Activated CD4-positive, alpha-beta T cell treated with anti-CD3 and anti-CD28 coated beads, Interleukin-2, amount 50 U/mL, for 48 hours (primary cell): ENCODE results near the gene CMTM1.

Experiments used
- DNase-seq, 2 experiments: peaks; one replicate each; pipeline ENCODE4 v3.0.0-alpha.2; 2020

CMTM1 gene

GRCh38 chr16:66539623-66540469, 26.4 kb upstream of the CMTM1 start:
- DNase-seq = no peak

GRCh38 chr16:66541388-66542355, 24.6 kb upstream of the CMTM1 start:
- no peak for DNase-seq

DNA sequence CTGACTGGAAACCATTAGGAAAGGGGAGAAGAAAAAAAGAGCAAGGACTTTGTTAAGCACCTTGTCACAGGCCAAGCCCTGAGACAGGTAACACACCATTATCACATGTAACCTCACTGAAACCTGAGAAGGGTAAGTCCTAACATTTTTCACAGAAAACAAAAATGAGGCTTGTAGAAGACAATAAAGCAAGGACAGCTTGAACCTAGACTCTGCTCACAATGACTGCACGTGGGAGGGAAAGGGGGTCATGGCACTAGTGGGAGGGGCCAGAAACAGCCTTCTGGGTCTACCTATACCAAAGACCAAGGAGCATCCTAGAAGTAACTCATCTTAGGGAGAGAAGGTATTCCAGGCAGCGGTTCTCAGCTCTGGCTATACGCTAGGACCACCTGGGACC, 23.8 kb upstream of the CMTM1 start:
- DNase-seq = no peak

DNA sequence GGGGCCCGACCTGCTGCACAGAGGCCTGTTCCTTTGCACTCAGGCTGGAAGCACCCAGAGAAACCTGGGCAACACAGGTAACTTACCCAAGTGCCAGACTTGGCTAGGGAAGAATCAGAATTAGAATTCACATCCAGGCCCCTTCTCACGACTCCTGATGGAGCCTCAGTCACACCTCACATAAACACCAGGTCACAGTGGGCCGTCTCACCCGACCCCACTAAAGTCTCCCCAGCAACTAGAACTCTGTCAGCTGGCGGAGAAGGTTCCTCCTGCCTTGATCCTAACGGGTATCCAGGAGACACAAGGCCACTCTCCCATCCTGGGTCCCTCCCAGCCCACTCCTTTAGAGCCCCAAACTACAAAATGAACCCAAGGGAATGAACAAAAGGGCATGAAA, 22.7 kb upstream of the CMTM1 start:
- no peak for DNase-seq

DNA sequence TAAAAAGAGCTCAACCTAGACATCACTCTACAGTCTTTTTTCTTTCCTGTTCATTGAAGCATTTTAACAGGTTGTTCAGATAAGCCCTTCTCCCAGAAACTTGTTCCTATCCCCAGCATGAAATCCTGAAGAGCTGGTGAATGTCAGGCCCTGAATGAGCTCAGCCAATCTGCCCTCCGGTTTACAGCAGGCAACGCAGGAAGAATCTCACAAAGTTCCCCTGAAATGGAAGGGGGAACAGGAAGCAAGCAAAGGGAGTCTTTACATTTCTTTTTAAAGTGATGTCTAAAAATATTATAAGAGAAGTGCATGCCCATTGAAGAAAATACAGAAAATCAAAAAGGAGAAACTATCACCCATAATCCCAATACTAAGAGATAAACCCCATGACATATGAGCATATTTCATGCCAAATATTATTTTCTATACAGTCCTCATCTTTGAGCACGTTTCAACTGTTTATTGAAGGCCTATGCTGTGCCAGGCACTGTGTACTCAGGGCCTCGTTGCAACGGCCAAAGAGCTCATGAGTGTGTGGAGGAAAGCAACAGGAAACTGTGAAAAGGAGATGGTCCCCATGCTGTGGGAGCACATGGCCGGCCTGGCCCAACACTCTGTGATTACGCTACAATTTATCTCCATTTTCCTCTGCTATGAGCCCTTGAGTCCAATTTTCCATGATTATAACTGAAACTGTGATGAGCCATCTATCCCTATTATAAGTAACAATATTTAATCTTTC, 22.1 kb upstream of the CMTM1 start:
- DNase-seq = no peak

GRCh38 chr16:66547101-66547989, 18.9 kb upstream of the CMTM1 start:
- DNase-seq = no peak

DNA sequence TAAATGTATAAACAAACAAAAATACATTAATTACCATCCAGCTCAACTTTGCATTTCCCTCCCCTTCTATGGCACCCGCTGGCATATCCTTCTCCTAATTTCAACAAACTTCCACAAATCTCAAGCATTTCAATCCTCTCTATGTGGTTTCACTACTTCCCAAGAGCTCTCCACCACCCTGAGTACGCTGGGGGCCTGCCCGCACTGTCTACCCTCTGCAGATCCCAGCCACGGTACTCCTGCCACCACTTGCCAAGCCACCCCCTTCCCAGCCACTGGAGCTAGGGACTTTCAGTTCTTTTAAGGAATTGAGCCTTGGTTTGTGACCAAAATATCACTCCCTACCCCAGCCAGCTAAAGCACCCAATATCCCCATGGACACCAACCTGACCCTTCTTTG, 18.2 kb upstream of the CMTM1 start:
- no peak for DNase-seq

GRCh38 chr16:66548868-66549267, 17.4 kb upstream of the CMTM1 start:
- no peak for DNase-seq

DNA sequence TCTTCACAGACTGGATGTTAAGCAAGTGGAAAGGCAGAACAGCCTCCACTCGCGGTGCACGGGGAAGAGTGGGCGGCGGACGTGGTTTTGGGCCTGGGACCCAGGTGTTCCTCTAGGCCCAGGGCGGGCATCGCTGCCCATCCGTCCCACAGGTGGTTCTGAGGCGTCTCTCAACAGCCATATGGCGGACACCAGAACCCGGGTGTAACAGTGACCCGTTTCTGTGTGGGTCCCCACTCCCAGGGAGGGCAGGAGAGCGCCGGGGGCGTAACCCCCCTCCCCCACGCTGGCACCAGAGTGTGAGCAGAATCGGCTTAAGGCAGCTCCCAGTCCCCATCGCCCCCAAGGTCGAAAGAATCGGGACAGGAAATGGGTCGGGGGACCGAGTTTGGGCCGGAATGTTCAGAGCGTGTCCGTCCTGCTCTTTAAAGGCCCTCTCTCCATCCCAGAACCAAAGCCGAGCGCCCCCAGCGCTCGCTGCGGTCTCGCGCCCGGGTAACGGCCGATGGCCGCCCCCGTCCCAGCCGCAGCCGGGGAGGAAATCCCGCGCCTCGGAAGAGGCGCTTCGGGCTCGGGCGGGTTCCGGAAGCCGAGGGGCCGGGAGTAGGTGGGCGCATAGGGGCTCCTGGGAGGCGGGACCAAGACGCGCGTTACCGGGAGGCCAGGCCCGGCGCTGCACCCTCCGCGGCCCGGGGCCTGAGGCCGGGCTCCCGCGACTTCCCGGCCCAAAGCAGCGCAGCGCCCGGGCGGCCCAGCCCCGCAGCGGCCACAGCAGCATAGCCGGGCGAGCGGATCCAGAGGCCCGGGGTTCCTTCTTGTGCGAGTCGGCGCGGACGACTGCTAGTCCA, 16.7 kb upstream of the CMTM1 start, which contains the start of gene TK2:
TSS of gene TK2 (minus strand) at position 839 of the 848 bp plus-strand sequence. CDS start at position 778, 61 bp downstream.
- peak; percentile 74 to 79 for DNase-seq

- peak; percentile 59 to 69 for DNase-seq
These were observed 14.9 kb upstream of the CMTM1 start for GRCh38 chr16:66551348-66551759.

DNA sequence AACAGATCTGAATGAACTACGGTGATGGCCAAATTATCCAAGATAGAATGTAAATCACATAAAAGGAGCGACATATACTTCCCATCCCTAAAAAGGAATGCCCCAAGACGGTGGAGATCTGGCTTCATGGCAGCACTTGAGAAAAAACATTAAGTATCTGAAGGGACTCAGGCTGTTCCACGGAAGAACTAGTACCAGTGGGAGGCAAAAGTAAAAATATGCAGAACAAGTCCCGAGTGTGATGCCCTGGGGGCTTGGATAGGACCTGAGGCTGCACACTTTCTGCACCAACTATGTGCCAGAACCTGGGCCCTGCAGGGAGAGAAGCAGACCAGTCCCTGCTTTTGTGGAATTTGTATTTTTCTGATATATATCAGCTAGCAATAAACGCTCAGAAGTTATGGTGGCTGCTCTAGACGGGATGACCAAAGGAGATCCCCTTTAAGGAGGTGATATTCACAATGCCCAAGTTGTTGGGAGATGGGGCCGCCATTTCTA, 14.4 kb upstream of the CMTM1 start:
- no peak for DNase-seq

GRCh38 chr16:66552286-66553177, 13.7 kb upstream of the CMTM1 start, which contains the start of gene CKLF:
Gene CKLF (plus strand): TSS chr16:66552576. CDS start chr16:66552716, 140 bp downstream.
- DNase-seq = peak; percentile 86 to 89

DNA sequence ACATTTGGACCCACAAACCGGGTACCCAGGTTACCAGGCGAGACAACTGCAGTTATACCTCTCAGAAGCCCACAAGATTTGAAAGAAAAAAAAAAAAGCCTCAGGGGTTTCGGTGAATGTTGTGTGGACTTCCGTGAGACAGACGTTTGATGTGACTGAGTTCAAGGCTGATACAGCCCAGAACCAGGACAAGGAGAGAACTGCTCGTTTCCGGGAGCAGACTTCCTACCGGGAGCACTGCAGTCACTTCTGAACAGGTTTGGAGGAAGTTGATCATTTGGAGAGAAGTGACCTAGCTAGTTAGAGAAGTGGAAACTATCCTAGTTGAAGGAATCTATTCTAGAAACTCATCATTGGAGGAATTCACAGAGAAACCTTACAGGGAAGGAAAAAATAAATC, 13.0 kb upstream of the CMTM1 start:
- DNase-seq = no peak

DNA sequence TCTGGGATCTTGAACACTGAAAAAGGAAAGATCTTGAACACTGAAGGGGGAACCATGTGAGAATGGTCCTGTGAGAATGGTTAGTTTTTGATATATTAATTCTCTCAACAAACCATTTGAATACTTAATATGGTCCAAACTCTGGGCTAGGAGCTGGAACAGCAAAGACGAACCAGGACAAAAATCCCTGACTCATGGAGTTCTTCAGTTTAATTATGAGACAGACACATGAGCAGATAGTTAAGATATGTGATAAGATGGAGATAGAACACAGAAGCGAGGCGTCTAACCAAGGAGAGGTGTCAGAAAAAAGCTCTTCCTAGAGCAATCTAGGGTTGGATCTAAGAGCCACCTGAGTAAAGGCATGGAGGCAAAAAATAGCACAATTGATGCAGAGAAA, 12.2 kb upstream of the CMTM1 start:
- no peak for DNase-seq

DNA sequence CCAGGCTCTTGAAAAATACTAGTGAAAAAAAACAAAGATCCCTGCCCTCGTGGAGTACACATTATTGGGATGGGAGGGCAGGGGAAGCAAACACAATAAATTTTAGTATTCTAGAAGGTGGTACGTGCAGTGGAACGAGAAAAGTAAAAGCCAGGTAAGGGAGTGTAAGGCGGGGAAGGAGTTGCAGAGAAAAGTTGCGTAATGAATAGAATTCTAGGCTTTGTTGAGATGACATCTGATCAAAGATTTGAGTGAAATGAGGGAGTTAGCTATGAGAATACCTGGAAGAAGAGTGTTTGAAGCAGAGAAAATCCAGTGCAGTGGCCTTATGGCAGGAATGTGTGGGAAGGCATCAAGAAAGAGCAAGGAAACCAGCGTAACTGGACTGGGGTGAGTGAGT, 11.7 kb upstream of the CMTM1 start:
- no peak for DNase-seq

DNA sequence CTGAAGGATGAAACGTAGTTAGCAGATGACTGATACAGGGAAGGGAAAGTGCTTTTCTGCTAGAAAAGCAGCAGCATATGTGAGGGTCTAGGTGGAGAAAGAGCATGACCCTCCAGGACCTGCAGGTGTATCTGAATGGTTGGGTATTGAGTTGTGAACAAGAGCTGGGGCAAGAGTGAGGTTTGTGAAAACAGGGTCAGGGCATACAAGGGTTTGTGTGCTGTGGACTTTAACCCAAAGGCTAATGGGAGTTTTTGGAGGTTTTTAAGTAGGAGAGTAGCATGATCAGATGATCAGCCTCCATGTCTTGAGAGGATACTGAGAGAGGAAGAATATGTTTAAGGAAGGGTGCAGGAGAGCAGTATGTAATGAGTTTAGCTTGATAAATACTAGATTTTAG, 6.1 kb upstream of the CMTM1 start:
- no peak for DNase-seq

DNA sequence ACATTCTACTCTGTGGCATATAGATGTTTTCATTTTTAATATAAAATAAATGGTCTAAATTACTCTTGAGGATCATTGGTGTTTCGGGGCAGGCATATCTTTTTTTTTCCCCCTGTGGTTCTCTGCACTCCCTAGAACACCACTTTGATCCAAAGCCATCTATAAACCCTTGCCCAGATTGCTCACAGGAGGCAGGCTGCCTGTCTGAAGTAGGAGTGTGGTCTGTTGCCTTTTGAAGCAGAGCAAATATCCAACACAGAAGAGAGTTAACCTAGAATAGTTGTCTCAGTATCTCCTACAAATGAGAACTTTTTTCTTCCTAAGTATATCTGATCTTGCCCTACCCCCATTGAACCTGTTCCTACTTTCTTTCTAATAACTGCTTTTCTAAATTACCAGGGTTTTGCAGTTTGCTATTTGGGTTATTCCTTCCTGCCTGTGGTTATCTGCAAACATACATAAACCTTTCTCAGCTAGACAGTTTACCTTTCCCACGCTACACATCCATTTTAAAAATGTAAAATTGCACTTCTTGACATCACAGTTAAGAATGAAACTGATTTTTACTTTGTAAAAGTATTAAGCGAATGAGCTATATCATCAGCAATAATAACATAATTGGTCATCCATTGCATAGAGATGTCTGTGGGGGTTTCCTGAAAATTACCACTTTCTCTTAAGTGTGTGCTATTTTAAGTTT, 4.7 kb upstream of the CMTM1 start:
- no peak for DNase-seq

DNA sequence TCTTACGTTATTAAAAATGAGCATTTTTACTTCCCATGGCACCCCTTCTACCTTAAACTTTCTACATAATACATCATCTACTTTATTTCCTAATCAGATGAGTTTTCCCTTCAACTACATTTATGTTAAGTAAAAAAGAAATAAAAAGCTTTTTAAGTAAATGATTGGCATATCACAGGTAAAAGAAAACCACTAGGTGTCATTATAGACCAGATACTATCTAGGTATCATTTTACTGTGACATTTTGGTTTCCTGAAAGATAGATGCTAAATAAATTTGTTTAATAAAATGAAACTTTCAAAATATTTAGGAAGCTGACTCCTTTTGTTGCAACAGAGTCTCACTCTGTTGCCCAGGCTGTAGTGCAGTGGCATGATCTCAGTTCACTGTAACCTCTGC, 3.8 kb upstream of the CMTM1 start:
- DNase-seq = no peak

DNA sequence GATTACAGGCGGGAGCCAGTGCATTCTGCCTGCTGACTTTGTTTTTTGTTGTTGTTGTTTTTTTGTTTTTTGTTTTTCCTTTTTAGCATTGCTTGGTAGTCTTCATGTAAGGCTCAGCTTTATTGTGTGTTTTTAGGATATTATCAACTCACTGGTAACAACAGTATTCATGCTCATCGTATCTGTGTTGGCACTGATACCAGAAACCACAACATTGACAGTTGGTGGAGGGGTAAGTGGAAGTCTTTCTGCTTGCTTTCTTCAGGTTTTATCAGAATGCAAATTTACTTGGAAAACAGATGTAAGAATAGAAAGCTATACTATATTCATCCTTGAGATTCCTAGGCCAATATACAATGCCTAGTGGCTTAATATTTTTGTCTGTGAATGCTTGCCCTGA, 3.3 kb upstream of the CMTM1 start:
- no peak for DNase-seq
